ENCODE measurements around the gene NBPF26.
"Not testable (repeated sequence)": the region's sequence is repeated elsewhere in the genome, so short reads cannot be mapped to it uniquely, and the experiment has no call there.

GRCh38 chr1:120849400-120850286 lies 125.9 kb downstream of the NBPF26 start:
- TF ChIP-seq POLR2A (IDR thresholded peaks at IDR 0.05) = peak in 1 of 2 donors; percentile 11
- not testable (repeated sequence) for TF ChIP-seq CTCF (IDR thresholded peaks at IDR 0.05)
- peak; percentile 29 for TF ChIP-seq POLR2AphosphoS5 (IDR thresholded peaks at IDR 0.05)

Data from gastroesophageal sphincter (tissue), 3 donors.